ENCODE data around the gene ARHGAP30. TPM values are rescaled to one million over a fixed set of nuclear protein-coding genes. Genes with fewer than 3 reads are reported as not detected.

The ARHGAP30 gene
- total and polyA plus RNA-seq, 2 of the 8 experiments (the other 6 are each of a cell fraction or from before 2014, with no cell fraction given): 0.27 to 0.39 TPM

DNA sequence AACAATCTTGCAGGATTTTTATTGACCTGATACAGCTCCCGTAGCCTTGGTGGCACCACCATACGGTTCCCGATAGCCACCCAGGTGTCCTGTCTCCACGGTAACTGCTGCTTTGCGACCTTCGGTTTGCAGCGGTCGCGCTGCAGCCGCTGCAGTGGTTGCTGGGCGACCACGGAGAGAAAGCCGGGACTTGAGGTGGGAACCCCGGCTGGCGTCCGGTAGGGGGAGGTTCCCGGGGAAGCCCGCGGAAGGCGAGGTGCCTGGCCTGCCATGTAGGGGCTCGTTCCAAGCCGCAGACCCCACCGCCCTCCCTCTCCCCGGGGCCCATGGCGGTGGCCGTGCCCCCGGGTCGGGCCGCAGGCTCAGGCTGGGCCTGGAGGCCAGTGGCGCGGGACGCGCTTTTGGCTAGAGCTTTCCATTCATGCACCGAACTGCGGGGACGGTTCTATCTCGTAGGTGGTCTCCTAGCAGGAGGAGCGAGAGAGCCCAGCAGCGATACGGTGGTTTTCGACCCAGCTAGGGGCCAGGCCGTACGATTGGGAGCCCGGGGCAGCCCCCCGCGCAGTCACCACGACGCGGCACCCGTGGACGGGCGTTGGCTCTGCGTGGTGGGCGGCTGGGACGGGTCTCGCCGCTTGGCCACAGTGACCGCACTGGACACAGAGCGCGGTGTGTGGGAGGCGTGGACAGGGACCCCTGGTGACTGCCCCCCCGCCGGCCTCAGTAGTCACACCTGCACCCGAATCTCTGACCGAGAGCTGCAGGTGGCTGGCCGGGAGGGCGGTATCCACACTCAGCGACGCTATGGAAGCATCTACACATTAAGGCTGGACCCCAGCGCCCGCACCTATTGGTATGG lies 28.7 kb upstream of the ARHGAP30 start, which contains the start of gene KLHDC9 (continued):
- TF ChIP-seq CTCF (IDR thresholded peaks at IDR 0.05; ENCODE audit: control extremely low read depth in 1 of 3, insufficient read depth in 1 of 3, low read depth in 1 of 3, low read length in 3 of 3): peak in 2 of 3 experiments; percentile 30 to 37; a peak in 3 of 4 replicates
- TF ChIP-seq RXRA (IDR thresholded peaks at IDR 0.05; ENCODE audit: insufficient read depth, low read depth, low read length): no peak
- TF ChIP-seq, protein P1, sequence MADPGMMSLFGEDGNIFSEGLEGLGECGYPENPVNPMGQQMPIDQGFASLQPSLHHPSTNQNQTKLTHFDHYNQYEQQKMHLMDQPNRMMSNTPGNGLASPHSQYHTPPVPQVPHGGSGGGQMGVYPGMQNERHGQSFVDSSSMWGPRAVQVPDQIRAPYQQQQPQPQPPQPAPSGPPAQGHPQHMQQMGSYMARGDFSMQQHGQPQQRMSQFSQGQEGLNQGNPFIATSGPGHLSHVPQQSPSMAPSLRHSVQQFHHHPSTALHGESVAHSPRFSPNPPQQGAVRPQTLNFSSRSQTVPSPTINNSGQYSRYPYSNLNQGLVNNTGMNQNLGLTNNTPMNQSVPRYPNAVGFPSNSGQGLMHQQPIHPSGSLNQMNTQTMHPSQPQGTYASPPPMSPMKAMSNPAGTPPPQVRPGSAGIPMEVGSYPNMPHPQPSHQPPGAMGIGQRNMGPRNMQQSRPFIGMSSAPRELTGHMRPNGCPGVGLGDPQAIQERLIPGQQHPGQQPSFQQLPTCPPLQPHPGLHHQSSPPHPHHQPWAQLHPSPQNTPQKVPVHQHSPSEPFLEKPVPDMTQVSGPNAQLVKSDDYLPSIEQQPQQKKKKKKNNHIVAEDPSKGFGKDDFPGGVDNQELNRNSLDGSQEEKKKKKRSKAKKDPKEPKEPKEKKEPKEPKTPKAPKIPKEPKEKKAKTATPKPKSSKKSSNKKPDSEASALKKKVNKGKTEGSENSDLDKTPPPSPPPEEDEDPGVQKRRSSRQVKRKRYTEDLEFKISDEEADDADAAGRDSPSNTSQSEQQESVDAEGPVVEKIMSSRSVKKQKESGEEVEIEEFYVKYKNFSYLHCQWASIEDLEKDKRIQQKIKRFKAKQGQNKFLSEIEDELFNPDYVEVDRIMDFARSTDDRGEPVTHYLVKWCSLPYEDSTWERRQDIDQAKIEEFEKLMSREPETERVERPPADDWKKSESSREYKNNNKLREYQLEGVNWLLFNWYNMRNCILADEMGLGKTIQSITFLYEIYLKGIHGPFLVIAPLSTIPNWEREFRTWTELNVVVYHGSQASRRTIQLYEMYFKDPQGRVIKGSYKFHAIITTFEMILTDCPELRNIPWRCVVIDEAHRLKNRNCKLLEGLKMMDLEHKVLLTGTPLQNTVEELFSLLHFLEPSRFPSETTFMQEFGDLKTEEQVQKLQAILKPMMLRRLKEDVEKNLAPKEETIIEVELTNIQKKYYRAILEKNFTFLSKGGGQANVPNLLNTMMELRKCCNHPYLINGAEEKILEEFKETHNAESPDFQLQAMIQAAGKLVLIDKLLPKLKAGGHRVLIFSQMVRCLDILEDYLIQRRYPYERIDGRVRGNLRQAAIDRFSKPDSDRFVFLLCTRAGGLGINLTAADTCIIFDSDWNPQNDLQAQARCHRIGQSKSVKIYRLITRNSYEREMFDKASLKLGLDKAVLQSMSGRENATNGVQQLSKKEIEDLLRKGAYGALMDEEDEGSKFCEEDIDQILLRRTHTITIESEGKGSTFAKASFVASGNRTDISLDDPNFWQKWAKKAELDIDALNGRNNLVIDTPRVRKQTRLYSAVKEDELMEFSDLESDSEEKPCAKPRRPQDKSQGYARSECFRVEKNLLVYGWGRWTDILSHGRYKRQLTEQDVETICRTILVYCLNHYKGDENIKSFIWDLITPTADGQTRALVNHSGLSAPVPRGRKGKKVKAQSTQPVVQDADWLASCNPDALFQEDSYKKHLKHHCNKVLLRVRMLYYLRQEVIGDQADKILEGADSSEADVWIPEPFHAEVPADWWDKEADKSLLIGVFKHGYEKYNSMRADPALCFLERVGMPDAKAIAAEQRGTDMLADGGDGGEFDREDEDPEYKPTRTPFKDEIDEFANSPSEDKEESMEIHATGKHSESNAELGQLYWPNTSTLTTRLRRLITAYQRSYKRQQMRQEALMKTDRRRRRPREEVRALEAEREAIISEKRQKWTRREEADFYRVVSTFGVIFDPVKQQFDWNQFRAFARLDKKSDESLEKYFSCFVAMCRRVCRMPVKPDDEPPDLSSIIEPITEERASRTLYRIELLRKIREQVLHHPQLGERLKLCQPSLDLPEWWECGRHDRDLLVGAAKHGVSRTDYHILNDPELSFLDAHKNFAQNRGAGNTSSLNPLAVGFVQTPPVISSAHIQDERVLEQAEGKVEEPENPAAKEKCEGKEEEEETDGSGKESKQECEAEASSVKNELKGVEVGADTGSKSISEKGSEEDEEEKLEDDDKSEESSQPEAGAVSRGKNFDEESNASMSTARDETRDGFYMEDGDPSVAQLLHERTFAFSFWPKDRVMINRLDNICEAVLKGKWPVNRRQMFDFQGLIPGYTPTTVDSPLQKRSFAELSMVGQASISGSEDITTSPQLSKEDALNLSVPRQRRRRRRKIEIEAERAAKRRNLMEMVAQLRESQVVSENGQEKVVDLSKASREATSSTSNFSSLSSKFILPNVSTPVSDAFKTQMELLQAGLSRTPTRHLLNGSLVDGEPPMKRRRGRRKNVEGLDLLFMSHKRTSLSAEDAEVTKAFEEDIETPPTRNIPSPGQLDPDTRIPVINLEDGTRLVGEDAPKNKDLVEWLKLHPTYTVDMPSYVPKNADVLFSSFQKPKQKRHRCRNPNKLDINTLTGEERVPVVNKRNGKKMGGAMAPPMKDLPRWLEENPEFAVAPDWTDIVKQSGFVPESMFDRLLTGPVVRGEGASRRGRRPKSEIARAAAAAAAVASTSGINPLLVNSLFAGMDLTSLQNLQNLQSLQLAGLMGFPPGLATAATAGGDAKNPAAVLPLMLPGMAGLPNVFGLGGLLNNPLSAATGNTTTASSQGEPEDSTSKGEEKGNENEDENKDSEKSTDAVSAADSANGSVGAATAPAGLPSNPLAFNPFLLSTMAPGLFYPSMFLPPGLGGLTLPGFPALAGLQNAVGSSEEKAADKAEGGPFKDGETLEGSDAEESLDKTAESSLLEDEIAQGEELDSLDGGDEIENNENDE (IDR thresholded peaks at IDR 0.05; ENCODE audit: insufficient replicate concordance, low read length): no peak
- no peak for TF ChIP-seq EGR1 (IDR thresholded peaks at IDR 0.05; ENCODE audit: borderline replicate concordance, low read depth, low read length)
- TF ChIP-seq, protein P2, sequence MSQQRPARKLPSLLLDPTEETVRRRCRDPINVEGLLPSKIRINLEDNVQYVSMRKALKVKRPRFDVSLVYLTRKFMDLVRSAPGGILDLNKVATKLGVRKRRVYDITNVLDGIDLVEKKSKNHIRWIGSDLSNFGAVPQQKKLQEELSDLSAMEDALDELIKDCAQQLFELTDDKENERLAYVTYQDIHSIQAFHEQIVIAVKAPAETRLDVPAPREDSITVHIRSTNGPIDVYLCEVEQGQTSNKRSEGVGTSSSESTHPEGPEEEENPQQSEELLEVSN (IDR thresholded peaks at IDR 0.05): no peak
- no peak for TF ChIP-seq BACH1 (IDR thresholded peaks at IDR 0.05; ENCODE audit: low read length)

Data from H1 (cell line).